Measurements from ENCODE around the gene TXNDC17.
"Not testable (repeated sequence)": the region's sequence is repeated elsewhere in the genome, so short reads cannot be mapped to it uniquely, and the experiment has no call there.

The TXNDC17 gene

DNA sequence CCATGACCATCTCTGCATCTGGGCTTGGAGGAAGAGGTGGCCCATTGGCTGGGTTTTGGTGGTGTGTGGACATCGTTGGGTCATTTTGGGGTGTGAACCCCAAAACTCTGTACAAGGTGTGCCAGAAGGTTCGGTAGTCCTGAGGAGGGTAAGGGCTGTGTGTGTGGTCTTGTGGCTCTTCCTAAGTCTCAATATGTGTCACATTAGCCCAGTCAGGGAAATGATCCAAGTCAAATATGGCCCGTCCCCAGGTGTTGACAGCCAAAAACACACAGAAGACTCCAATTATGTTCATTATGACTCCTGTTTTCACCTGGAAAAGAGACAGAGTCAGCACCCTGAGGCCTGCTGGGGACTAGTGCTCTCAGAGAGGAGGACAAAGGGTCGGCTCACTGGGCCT is 45.2 kb downstream of the TXNDC17 start:
- H3K36me3 ChIP-seq (replicated peaks), result no peaks in the 10 kb centered on the region
- no peaks in the 10 kb centered on the region for H3K9me3 ChIP-seq
- no peak overlapping the region for H3K4me3 ChIP-seq
- H3K4me1 ChIP-seq, result no peaks in the 10 kb centered on the region
- in situ Hi-C loops (cut with MboI; ENCODE audit: low sequenced_read_pairs), result no loop called here
- no peak for DNase-seq (ENCODE audit: low spot score in 2 of 2)
- no peaks in the 10 kb centered on the region for H3K27me3 ChIP-seq (ENCODE audit: low read depth)

GRCh38 chr17:6688944-6689343 is 48.1 kb downstream of the TXNDC17 start:
- in situ Hi-C loops (cut with MboI; ENCODE audit: low sequenced_read_pairs), result no loop called here
- no peak for DNase-seq (ENCODE audit: low spot score in 2 of 2)
- no peak overlapping the region for H3K4me3 ChIP-seq
- no peaks in the 10 kb centered on the region for H3K4me1 ChIP-seq
- no peaks in the 10 kb centered on the region for H3K27me3 ChIP-seq (ENCODE audit: low read depth)
- H3K9me3 ChIP-seq, result no peaks in the 10 kb centered on the region
- H3K36me3 ChIP-seq (replicated peaks), result no peaks in the 10 kb centered on the region

- in situ Hi-C loops (cut with MboI; ENCODE audit: low sequenced_read_pairs), result no loop called here
- H3K27me3 ChIP-seq (ENCODE audit: low read depth), result no peaks in the 10 kb centered on the region
- H3K9me3 ChIP-seq, result no peaks in the 10 kb centered on the region
- no peaks in the 10 kb centered on the region for H3K36me3 ChIP-seq (replicated peaks)
- no peak for DNase-seq (ENCODE audit: low spot score in 2 of 2)
- no peaks in the 10 kb centered on the region for H3K4me1 ChIP-seq
- no peak overlapping the region for H3K4me3 ChIP-seq
Observed at GRCh38 chr17:6690641-6691040, 49.8 kb downstream of the TXNDC17 start.

- no peaks in the 10 kb centered on the region for H3K27me3 ChIP-seq (ENCODE audit: low read depth)
- in situ Hi-C loops (cut with MboI; ENCODE audit: low sequenced_read_pairs), result no loop called here
- H3K4me3 ChIP-seq, result no peak overlapping the region
- no peaks in the 10 kb centered on the region for H3K4me1 ChIP-seq
- no peak for DNase-seq (ENCODE audit: low spot score in 2 of 2)
- H3K9me3 ChIP-seq, result no peaks in the 10 kb centered on the region
- no peaks in the 10 kb centered on the region for H3K36me3 ChIP-seq (replicated peaks)
Observed at GRCh38 chr17:6691546-6691945, 50.7 kb downstream of the TXNDC17 start.

DNA sequence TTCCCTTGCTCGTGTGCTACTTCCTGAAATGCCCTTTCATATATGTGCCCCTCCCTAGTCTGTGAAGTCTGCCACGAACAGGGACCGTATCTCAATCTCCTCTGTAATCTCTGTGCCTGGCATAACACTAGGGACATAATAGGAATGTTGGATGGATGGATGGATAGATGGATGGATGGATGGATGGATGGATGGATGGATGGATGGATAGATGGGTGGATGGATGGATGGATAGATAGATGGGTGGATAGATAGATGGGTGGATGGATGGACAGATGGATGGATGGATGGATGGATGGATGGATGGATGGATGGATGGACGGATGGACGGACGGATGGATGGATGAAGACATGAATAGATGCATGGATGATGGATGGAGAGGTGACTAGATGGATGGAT is 51.1 kb downstream of the TXNDC17 start:
- H3K4me3 ChIP-seq; in situ Hi-C loops (cut with MboI; ENCODE audit: low sequenced_read_pairs); H3K9me3 ChIP-seq; H3K27me3 ChIP-seq (ENCODE audit: low read depth); DNase-seq (ENCODE audit: low spot score in 2 of 2); H3K4me1 ChIP-seq; H3K36me3 ChIP-seq (replicated peaks): not testable (repeated sequence)

Data from HAP-1 (cell line).